GM18511 (cell line): ENCODE measurements around the gene NAV3.

Source experiments
- ATAC-seq: cut with Tn5 transposase; IDR thresholded peaks from one replicate; pipeline ENCODE4 v1.9.1; 2021; ENCODE audit warnings: mild to moderate bottlenecking, moderate library complexity; ENCODE audit not compliant: unreplicated experiment

The NAV3 gene

GRCh38 chr12:77845831-77846230, 15.1 kb downstream of the NAV3 start:
- ATAC-seq = no peak

- peak; percentile 98 for ATAC-seq
Measured at GRCh38 chr12:77847060-77847541, 16.4 kb downstream of the NAV3 start.

GRCh38 chr12:77847680-77848431, 17.2 kb downstream of the NAV3 start:
- ATAC-seq = peak; percentile 42

- no peak for ATAC-seq
Measured at GRCh38 chr12:77850129-77850528, 19.4 kb downstream of the NAV3 start.

- no peak for ATAC-seq
Measured at GRCh38 chr12:77850698-77851097, 20.0 kb downstream of the NAV3 start.

- ATAC-seq = no peak
Measured at GRCh38 chr12:77855548-77855947, 24.9 kb downstream of the NAV3 start.

- ATAC-seq = no peak
Measured at GRCh38 chr12:77861317-77861716, 30.6 kb downstream of the NAV3 start.

- no peak for ATAC-seq
Measured at GRCh38 chr12:77865178-77865577, 34.5 kb downstream of the NAV3 start.

GRCh38 chr12:77878901-77879300, 48.2 kb downstream of the NAV3 start:
- ATAC-seq = no peak

GRCh38 chr12:77882709-77883108, 52.0 kb downstream of the NAV3 start:
- peak; percentile 69 for ATAC-seq

GRCh38 chr12:77888611-77889010, 57.9 kb downstream of the NAV3 start:
- ATAC-seq = no peak

- no peak for ATAC-seq
Measured at GRCh38 chr12:77891518-77892147, 60.9 kb downstream of the NAV3 start.

- no peak for ATAC-seq
Measured at GRCh38 chr12:77893918-77894317, 63.2 kb downstream of the NAV3 start.

GRCh38 chr12:77894556-77894955, 63.9 kb downstream of the NAV3 start:
- no peak for ATAC-seq

- ATAC-seq = no peak
Measured at GRCh38 chr12:77895699-77896098, 65.0 kb downstream of the NAV3 start.

- no peak for ATAC-seq
Measured at GRCh38 chr12:77907936-77908335, 77.2 kb downstream of the NAV3 start.

GRCh38 chr12:77914081-77914488, 83.4 kb downstream of the NAV3 start:
- ATAC-seq = no peak

GRCh38 chr12:77915071-77915600, 84.4 kb downstream of the NAV3 start:
- no peak for ATAC-seq

GRCh38 chr12:77916276-77916675, 85.6 kb downstream of the NAV3 start:
- no peak for ATAC-seq

- ATAC-seq = no peak
Measured at GRCh38 chr12:77918046-77918445, 87.4 kb downstream of the NAV3 start.

- ATAC-seq = no peak
Measured at GRCh38 chr12:77919450-77919849, 88.8 kb downstream of the NAV3 start.

- no peak for ATAC-seq
Measured at GRCh38 chr12:77923882-77924281, 93.2 kb downstream of the NAV3 start.
